ENCODE data around the gene ATP8A1. TPM values are rescaled to one million over a fixed set of nuclear protein-coding genes. Genes with fewer than 3 reads are reported as not detected.

ATP8A1 gene
- total and polyA plus RNA-seq, 12 donors, result 14.4 to 58.3 (median 27.7) TPM

- no peaks in the 10 kb centered on the region for H3K9me3 ChIP-seq (replicated peaks in 1 of 3)
- H3K4me1 ChIP-seq (replicated peaks in 1 of 2), result no peaks in the 10 kb centered on the region
- H3K36me3 ChIP-seq (replicated peaks in 1 of 2), result no peaks in the 10 kb centered on the region
- H3K4me3 ChIP-seq, result no peak overlapping the region
- no peak for DNase-seq
- no peak for TF ChIP-seq POLR2A (IDR thresholded peaks at IDR 0.05)
- TF ChIP-seq, protein P1, sequence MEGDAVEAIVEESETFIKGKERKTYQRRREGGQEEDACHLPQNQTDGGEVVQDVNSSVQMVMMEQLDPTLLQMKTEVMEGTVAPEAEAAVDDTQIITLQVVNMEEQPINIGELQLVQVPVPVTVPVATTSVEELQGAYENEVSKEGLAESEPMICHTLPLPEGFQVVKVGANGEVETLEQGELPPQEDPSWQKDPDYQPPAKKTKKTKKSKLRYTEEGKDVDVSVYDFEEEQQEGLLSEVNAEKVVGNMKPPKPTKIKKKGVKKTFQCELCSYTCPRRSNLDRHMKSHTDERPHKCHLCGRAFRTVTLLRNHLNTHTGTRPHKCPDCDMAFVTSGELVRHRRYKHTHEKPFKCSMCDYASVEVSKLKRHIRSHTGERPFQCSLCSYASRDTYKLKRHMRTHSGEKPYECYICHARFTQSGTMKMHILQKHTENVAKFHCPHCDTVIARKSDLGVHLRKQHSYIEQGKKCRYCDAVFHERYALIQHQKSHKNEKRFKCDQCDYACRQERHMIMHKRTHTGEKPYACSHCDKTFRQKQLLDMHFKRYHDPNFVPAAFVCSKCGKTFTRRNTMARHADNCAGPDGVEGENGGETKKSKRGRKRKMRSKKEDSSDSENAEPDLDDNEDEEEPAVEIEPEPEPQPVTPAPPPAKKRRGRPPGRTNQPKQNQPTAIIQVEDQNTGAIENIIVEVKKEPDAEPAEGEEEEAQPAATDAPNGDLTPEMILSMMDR (IDR thresholded peaks at IDR 0.05), result no peak
- H3K27me3 ChIP-seq, result no peaks in the 10 kb centered on the region
- 27 to 57% (median 43%) methylated on average over 1 of the region's 1 CpG for WGBS, 4 donors
- intact Hi-C loops (cut with DNase I), result no loop called here
- H3K27ac ChIP-seq, result no peak overlapping the region
Measured at GRCh38 chr4:42612898-42613297, 44.0 kb downstream of the ATP8A1 start.

DNA sequence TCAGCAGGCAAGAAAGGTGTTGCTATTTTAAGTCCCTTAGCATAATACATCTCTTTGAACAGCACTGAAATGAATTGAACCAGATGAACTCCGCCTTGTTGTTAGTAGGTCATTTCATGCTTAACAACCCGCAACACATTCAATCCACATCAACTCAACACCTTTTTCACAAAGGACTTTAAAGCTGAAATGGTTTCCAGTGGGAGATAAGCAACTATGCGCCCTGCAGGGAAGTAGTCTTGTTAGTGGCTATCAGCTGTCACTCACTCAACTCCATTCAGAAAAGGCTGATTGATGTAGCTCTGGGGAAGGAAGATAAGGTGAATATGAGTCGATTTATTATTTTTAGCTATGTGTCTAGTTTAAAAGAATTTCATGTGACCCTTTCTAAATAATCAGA lies 46.0 kb downstream of the ATP8A1 start:
- Histone ChIP-seq H3K9me3 (replicated peaks in 1 of 3) (no peaks in the 10 kb centered on the region), H3K4me1 (replicated peaks in 1 of 2) (no peaks in the 10 kb centered on the region), H3K27ac (no peak overlapping the region), H3K36me3 (replicated peaks in 1 of 2) (no peaks in the 10 kb centered on the region), H3K27me3 (no peaks in the 10 kb centered on the region), H3K4me3 (no peak overlapping the region)
- no peak for DNase-seq
- WGBS, 4 donors, result 94 to 97% (median 95%) methylated on average over 4 of the region's 4 CpGs
- intact Hi-C loops (cut with DNase I), result no loop called here
- no peak for TF ChIP-seq POLR2A (IDR thresholded peaks at IDR 0.05)
- TF ChIP-seq, protein P1 (IDR thresholded peaks at IDR 0.05), result no peak

GRCh38 chr4:42609051-42609450 lies 47.9 kb downstream of the ATP8A1 start:
- TF ChIP-seq POLR2A (IDR thresholded peaks at IDR 0.05), result no peak
- TF ChIP-seq, protein P1 (IDR thresholded peaks at IDR 0.05), result no peak
- Histone ChIP-seq H3K27me3 (no peaks in the 10 kb centered on the region), H3K4me1 (replicated peaks in 1 of 2) (peaks cover 0 to 8% of the 10 kb centered on the region in 2 donors), H3K36me3 (replicated peaks in 1 of 2) (no peaks in the 10 kb centered on the region), H3K27ac (no peak overlapping the region), H3K4me3 (no peak overlapping the region), H3K9me3 (replicated peaks in 1 of 3) (no peaks in the 10 kb centered on the region)
- DNase-seq, result no peak
- intact Hi-C loops (cut with DNase I), result no loop called here
- WGBS, 4 donors, result 93 to 97% (median 95%) methylated on average over 4 of the region's 4 CpGs

GRCh38 chr4:42608551-42608950 lies 48.4 kb downstream of the ATP8A1 start:
- TF ChIP-seq POLR2A (IDR thresholded peaks at IDR 0.05), result no peak
- TF ChIP-seq, protein P1 (IDR thresholded peaks at IDR 0.05), result no peak
- H3K27ac ChIP-seq, result no peak overlapping the region
- H3K36me3 ChIP-seq (replicated peaks in 1 of 2), result no peaks in the 10 kb centered on the region
- no peak for DNase-seq
- H3K4me3 ChIP-seq, result no peak overlapping the region
- no peaks in the 10 kb centered on the region for H3K27me3 ChIP-seq
- peaks cover 0 to 8% of the 10 kb centered on the region in 2 donors for H3K4me1 ChIP-seq (replicated peaks in 1 of 2)
- WGBS, 4 donors, result 90 to 100% (median 94%) methylated on average over 2 to 3 of the region's 3 CpGs
- intact Hi-C loops (cut with DNase I), result no loop called here
- H3K9me3 ChIP-seq (replicated peaks in 1 of 3), result no peaks in the 10 kb centered on the region

Data from adrenal gland (tissue), 12 donors.